HepG2 (cell line): Measurements from ENCODE around the gene SLC4A7.

ENCODE experiments used
- HHEX ChIP-seq: IDR thresholded peaks from 2 replicates; pipeline ENCODE4 v1.6.1; 2016; ENCODE audit warnings: control low read depth
- NR1H2 ChIP-seq: sonication (generic); formaldehyde crosslinking; IDR thresholded peaks from 2 replicates; pipeline ENCODE4 v1.8.1; 2022; ENCODE audit warnings: low read depth, missing genetic modification reagents, borderline replicate concordance
- PHF21A ChIP-seq: sonication (generic); formaldehyde crosslinking; IDR thresholded peaks from 2 replicates; pipeline ENCODE4 v1.5.0; 2020; ENCODE audit warnings: mild to moderate bottlenecking, missing genetic modification reagents
- POLR2A ChIP-seq, 2 experiments: IDR thresholded peaks; 2 replicates each; pipeline ENCODE4 v1.6.1; 2011; ENCODE audit warnings: low read depth in 2 of 2, low read length in 2 of 2, mild to moderate bottlenecking in 1 of 2, moderate library complexity in 1 of 2; ENCODE audit not compliant: insufficient read depth in 1 of 2
- RFX5 ChIP-seq: IDR thresholded peaks from 2 replicates; pipeline ENCODE4 v1.6.1; 2011; ENCODE audit warnings: low read depth, low read length, improper control_type of control experiment
- TCF7L2 ChIP-seq: IDR thresholded peaks from 2 replicates; pipeline ENCODE4 v1.6.1; 2011; ENCODE audit warnings: mild to moderate bottlenecking, low read depth, low read length, moderate library complexity
- ZNF382 ChIP-seq: sonication (generic); formaldehyde crosslinking; IDR thresholded peaks from 2 replicates; pipeline ENCODE4 v1.5.0; 2020; ENCODE audit warnings: missing genetic modification reagents, mild to moderate bottlenecking, borderline replicate concordance
- ZNF589 ChIP-seq: sonication (generic); formaldehyde crosslinking; conservative IDR thresholded peaks from 2 replicates; pipeline ENCODE4 v1.8.0; 2022; ENCODE audit warnings: mild to moderate bottlenecking, moderate library complexity, missing genetic modification reagents

DNA sequence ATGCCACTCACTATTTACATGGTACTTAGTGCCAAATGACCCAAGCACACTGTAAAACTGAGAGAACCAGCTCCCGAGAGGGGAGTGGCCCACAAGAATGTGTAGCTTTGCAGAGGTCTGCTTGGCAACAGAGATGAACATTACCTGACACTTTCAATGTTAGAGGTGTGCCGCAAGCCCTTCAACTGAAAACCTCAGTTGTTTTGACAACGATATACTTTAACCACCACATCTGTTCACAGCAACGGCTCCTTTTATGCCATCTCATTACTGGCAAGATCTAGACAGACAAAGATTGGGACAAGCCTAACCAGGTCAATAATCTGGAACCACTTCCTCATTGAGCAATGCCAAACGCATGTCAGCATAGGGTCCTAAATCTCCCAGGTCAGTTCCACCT is 138.7 kb downstream of the SLC4A7 start:
- TF ChIP-seq PHF21A (no peak), ZNF382 (CRISPR knock-in tag) (no peak), TCF7L2 (no peak), HHEX (no peak), RFX5 (no peak), ZNF589 (CRISPR knock-in tag) (no peak), POLR2A (IDR thresholded peaks at IDR 0.05; ENCODE audit: insufficient read depth in 1 of 2, low read depth in 2 of 2, low read length in 2 of 2) (no peak), NR1H2 (no peak)
